ENCODE data around the gene COL4A2. TPM values are rescaled to one million over a fixed set of nuclear protein-coding genes. Genes with fewer than 3 reads are reported as not detected.

The COL4A2 gene
- total RNA-seq, 2 experiments from 2014 or later: not detected

DNA sequence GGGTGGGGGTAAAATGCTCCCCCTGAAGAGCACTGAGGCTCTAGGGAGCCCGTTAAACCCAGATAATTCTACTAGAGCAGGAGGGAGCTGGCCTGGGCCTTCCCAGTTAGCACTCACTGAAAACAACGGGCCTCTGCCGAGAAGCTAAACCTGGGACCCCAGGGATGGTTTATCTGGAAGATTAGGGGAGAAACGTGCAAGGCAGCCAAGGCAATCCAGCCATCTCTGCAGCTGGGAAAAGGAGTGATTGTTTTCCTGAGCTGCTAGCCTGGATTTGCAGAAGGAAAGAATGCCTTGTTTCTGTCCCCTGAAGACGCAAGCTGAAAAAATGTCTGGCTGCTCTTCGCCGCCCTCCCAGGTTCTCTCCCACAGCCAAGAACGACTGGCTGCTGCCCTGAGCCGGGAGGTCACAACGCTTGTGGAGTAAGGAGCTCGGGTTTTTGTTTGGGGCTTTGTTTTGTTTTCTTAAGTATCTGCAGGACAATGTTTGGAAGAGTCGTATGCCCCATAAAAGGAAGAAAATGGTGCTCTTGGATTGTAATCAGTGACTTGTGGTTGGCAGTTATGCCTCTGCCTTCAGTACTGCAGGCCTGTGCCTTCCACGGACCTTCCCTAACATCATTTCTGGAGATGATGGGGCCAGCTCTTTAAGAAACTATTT is 31.5 kb downstream of the COL4A2 start:
- ChIA-PET POLR2A (no interaction called here), CTCF (interaction anchor here (0.5 to 1.2 kb wide), 4 partner anchors 8 to 74 kb away, joined by 3 to 4 read pairs (median 3); no protein-coding TSS in a partner anchor)
- Mint-ChIP-seq H3K9me3 (peaks cover 3% of the 10 kb centered on the region), H3K36me3 (ENCODE audit: low read depth) (no peaks in the 10 kb centered on the region), H3K4me1 (peaks cover 21% of the 10 kb centered on the region), H3K27me3 (peaks cover 24% of the 10 kb centered on the region), H3K27ac (no peak overlapping the region), H3K4me3 (no peak overlapping the region)
- DNase-seq: no peak

DNA sequence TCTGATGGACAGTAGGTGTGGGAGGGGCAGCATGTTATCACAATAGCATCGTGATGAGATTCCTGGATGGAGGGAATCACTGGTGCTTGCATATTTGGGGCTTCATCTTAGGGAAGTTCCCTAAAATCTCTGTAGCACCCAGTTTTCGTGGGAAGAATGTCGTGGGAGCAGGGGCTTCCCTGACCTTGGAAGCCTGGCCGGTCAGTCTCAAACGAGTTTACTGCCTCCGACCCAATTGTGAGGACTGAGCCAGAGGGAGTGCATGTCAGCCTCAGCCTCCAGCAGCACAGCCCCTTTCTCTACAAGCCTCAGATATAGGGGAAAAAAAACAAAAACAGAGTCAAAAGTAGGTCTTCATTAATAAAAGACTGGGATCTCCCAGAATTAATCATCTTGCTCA is 32.2 kb downstream of the COL4A2 start:
- CTCF ChIA-PET: interaction anchor here (1.1 kb wide), 1 partner anchor 73 kb away, joined by 3 read pairs; no protein-coding TSS in a partner anchor
- POLR2A ChIA-PET: no interaction called here
- H3K36me3 Mint-ChIP-seq (ENCODE audit: low read depth): no peaks in the 10 kb centered on the region
- DNase-seq: no peak
- H3K27ac Mint-ChIP-seq: peak overlapping the region; percentile 22
- peaks cover 3% of the 10 kb centered on the region for H3K9me3 Mint-ChIP-seq
- H3K27me3 Mint-ChIP-seq: peaks cover 27% of the 10 kb centered on the region
- no peak overlapping the region for H3K4me3 Mint-ChIP-seq
- peaks cover 21% of the 10 kb centered on the region for H3K4me1 Mint-ChIP-seq

DNA sequence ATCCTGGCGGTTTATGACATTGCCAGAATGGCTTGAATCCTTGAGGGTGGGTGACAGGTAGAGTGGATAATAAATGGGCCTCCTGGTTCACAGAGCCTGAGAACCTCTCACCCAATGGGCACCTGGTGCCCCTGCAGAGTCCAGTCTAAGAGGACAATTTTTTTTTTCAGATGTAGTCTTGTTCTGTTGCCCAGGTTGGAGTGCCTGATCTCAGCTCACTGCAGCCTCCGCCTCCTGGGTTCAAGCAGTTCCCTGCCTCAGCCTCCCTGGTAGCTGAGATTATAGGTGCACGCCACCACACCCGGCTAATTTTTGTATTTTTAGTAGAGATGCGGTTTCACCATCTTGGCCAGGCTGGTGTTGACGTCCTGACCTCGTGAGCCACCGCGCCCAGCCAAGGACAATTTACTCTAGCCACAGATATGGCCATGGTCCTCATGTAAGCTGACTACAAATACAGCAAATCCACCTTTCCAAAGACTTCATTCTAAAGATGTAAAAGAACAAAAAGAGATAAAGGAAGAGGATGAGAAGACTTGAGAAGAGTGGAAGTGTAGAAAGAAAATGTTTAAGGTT is 33.0 kb downstream of the COL4A2 start:
- H3K27me3 Mint-ChIP-seq: peaks cover 31% of the 10 kb centered on the region
- ChIA-PET CTCF (interaction anchor here (1.3 kb wide), 1 partner anchor 21 kb away, joined by 3 read pairs; no protein-coding TSS in a partner anchor), POLR2A (no interaction called here)
- no peak for DNase-seq
- H3K27ac Mint-ChIP-seq: peak overlapping the region; percentile 48
- H3K4me3 Mint-ChIP-seq: no peak overlapping the region
- H3K4me1 Mint-ChIP-seq: peaks cover 21% of the 10 kb centered on the region
- H3K36me3 Mint-ChIP-seq (ENCODE audit: low read depth): no peaks in the 10 kb centered on the region
- peaks cover under 1% of the 10 kb centered on the region for H3K9me3 Mint-ChIP-seq

GRCh38 chr13:110340812-110341444 is 33.8 kb downstream of the COL4A2 start:
- Mint-ChIP-seq H3K27ac (no peak overlapping the region), H3K36me3 (ENCODE audit: low read depth) (no peaks in the 10 kb centered on the region)
- POLR2A ChIA-PET: no interaction called here

DNA sequence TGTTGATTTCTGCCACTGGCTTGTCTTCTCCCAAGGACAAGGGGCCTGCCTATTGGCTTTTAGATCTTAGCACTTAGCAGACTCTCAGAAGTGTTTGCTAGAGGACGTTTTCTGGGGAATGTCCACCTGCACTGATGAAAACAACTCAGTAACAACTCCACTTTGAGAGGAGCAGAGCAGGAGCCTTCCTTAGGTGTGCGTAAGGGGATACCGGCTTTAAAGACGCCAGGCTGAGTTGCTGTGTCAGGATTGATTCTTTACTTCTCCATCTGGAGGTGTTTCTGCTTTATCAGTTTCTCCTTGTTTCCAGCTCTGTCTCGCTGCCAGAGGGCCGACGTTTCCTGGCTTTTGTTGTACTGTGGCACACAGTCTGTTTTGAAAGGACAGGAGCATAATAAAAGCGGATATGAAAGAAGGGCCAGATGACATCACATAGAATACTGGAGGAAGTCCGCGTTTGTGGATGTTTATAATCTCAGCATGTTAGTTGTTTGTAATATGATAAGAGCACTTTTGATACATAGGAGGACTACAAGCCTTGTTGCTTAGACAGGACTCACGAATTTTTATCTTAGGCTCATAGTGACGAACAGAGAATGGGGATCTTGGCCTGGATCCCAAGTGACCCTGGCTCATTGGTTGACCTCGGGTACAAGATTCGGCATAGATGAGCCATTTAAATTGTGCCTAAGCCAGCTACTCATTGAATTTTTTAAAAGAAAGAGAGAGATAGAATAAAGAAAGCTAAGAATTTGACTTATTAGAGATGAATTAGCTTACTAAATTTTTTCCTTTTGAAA is 34.6 kb downstream of the COL4A2 start:
- Mint-ChIP-seq H3K9me3 (no peaks in the 10 kb centered on the region), H3K27me3 (peaks cover 31% of the 10 kb centered on the region), H3K36me3 (ENCODE audit: low read depth) (no peaks in the 10 kb centered on the region), H3K4me1 (peaks cover 21% of the 10 kb centered on the region), H3K4me3 (no peak overlapping the region), H3K27ac (no peak overlapping the region)
- POLR2A ChIA-PET: no interaction called here
- no peak for DNase-seq
- CTCF ChIA-PET: interaction anchor here (1.3 kb wide), 1 partner anchor 20 kb away, joined by 3 read pairs; no protein-coding TSS in a partner anchor

More at GRCh38 chr13:110340812-110341444, 33.8 kb downstream of the COL4A2 start:
- CTCF ChIA-PET: interaction anchor here (1.3 kb wide), 1 partner anchor 20 kb away, joined by 3 read pairs; no protein-coding TSS in a partner anchor
- H3K4me1 Mint-ChIP-seq: peaks cover 21% of the 10 kb centered on the region
- no peaks in the 10 kb centered on the region for H3K9me3 Mint-ChIP-seq
- peaks cover 31% of the 10 kb centered on the region for H3K27me3 Mint-ChIP-seq
- H3K4me3 Mint-ChIP-seq: no peak overlapping the region
- DNase-seq: peak; percentile 51

DNA sequence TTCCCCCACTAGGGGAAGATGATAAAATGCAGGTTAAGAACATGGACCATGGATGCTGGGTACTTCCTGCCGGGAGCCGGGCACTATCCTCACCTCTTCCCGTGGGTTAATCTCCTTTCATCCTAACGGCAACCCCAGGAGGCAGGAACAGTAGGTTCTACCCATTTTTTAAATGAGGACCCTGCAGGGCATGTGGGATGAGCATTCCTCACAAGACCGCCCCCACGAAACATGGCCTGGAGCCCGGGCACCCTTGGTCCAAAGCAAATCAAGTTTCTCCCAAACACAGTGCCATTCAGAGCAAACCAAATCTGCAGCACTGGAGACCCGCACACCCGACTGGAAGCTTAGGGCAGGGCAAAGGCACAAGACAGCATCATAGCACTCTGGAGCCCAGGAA is 35.4 kb downstream of the COL4A2 start:
- no peak overlapping the region for H3K4me3 Mint-ChIP-seq
- DNase-seq: no peak
- H3K36me3 Mint-ChIP-seq (ENCODE audit: low read depth): no peaks in the 10 kb centered on the region
- POLR2A ChIA-PET: no interaction called here
- CTCF ChIA-PET: no interaction called here
- peaks cover 31% of the 10 kb centered on the region for H3K27me3 Mint-ChIP-seq
- H3K9me3 Mint-ChIP-seq: no peaks in the 10 kb centered on the region
- H3K4me1 Mint-ChIP-seq: peaks cover 21% of the 10 kb centered on the region
- H3K27ac Mint-ChIP-seq: no peak overlapping the region

DNA sequence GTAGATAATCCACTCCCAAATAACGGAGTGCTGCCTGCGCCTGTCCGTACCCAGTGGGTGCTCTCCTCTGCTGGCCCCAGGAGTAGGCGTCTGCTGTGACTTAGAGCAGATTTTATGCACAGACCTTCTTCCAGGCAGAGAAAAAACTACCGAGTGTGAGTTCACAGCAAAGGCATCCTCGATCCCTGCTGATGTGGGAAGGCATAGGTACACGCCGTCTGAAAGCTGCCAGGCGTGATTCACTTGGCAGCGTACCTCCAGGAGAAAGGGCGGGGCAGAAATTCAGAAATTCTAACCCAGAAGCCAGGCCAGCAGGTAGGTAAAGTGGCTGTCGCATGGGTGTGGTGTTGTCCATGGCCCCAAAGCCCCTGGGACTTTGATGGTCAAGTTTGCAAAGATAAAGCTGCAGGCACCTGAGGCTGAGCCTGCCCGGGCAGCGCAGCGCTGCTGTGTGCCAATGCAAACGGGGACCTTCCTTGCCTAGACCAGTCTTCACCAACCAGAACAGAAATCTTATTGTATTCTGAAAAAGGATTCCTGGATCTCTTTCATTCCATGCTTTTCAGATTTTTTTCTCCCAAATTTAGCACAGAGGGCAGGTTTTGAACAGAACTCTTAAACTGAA is 36.3 kb downstream of the COL4A2 start:
- no peak overlapping the region for H3K4me3 Mint-ChIP-seq
- H3K27me3 Mint-ChIP-seq: peaks cover 29% of the 10 kb centered on the region
- CTCF ChIA-PET: interaction anchor here (0.6 kb wide), 1 partner anchor 478 kb away, joined by 3 read pairs; no protein-coding TSS in a partner anchor
- H3K36me3 Mint-ChIP-seq (ENCODE audit: low read depth): no peaks in the 10 kb centered on the region
- H3K9me3 Mint-ChIP-seq: no peaks in the 10 kb centered on the region
- DNase-seq: no peak
- no peak overlapping the region for H3K27ac Mint-ChIP-seq
- peaks cover 21% of the 10 kb centered on the region for H3K4me1 Mint-ChIP-seq
- POLR2A ChIA-PET: no interaction called here

DNA sequence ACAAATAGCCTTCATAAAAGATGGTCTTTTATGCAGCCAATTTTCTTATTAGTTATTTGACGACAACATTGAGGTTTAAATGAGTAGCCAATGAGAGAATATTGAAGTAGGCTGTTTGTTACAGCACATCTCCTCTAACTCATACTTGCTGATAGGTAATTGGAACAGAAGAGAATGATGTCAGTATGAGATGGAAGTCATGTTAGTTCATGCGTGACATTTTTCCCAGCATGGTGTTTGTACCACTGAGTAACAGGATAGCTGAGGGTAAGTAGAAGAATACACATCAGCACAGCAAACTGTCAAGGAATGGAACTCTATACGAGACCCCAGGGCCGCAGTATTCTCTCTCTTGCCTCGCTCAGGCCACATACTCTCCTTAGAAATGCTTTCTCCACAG is 37.2 kb downstream of the COL4A2 start:
- no peak overlapping the region for H3K4me3 Mint-ChIP-seq
- no peak overlapping the region for H3K27ac Mint-ChIP-seq
- no peaks in the 10 kb centered on the region for H3K9me3 Mint-ChIP-seq
- ChIA-PET POLR2A (no interaction called here), CTCF (no interaction called here)
- H3K4me1 Mint-ChIP-seq: peaks cover 17% of the 10 kb centered on the region
- peaks cover 27% of the 10 kb centered on the region for H3K27me3 Mint-ChIP-seq
- no peak for DNase-seq
- H3K36me3 Mint-ChIP-seq (ENCODE audit: low read depth): no peaks in the 10 kb centered on the region

DNA sequence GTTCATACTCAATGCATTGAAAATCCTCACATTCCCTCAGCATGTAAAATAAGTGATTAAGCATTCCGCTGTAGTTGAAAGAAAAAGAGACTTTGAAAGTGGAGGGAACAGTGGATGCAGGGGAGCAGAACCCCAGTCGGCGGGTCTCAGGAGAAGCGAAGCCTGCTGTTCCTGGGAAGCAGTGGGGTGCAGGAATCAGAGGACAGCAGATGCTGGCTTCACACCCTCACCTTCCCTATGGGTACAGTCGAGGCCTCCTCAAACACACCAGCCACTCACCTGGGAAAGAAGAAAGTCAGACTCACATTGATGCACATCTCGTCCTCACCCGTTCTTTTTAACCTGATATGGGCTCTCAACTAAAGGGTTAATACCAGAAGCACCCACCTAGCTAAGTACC is 38.2 kb downstream of the COL4A2 start:
- Mint-ChIP-seq H3K36me3 (ENCODE audit: low read depth) (no peaks in the 10 kb centered on the region), H3K4me1 (peaks cover 12% of the 10 kb centered on the region), H3K9me3 (no peaks in the 10 kb centered on the region), H3K27ac (no peak overlapping the region), H3K27me3 (peaks cover 31% of the 10 kb centered on the region), H3K4me3 (no peak overlapping the region)
- DNase-seq: no peak
- POLR2A ChIA-PET: no interaction called here
- CTCF ChIA-PET: no interaction called here

GRCh38 chr13:110345701-110346100 is 38.6 kb downstream of the COL4A2 start:
- H3K9me3 Mint-ChIP-seq: no peaks in the 10 kb centered on the region
- peaks cover 32% of the 10 kb centered on the region for H3K27me3 Mint-ChIP-seq
- POLR2A ChIA-PET: no interaction called here
- peaks cover 7% of the 10 kb centered on the region for H3K4me1 Mint-ChIP-seq
- no peak overlapping the region for H3K27ac Mint-ChIP-seq
- CTCF ChIA-PET: no interaction called here
- H3K4me3 Mint-ChIP-seq: no peak overlapping the region
- no peak for DNase-seq
- no peaks in the 10 kb centered on the region for H3K36me3 Mint-ChIP-seq (ENCODE audit: low read depth)

- H3K4me3 Mint-ChIP-seq: no peak overlapping the region
- no peaks in the 10 kb centered on the region for H3K4me1 Mint-ChIP-seq
- no peaks in the 10 kb centered on the region for H3K36me3 Mint-ChIP-seq (ENCODE audit: low read depth)
- peaks cover 23% of the 10 kb centered on the region for H3K27me3 Mint-ChIP-seq
- no peak for DNase-seq
- ChIA-PET CTCF (interaction anchor here (0.6 kb wide), 1 partner anchor 8 kb away, joined by 3 read pairs; no protein-coding TSS in a partner anchor), POLR2A (no interaction called here)
- no peaks in the 10 kb centered on the region for H3K9me3 Mint-ChIP-seq
- no peak overlapping the region for H3K27ac Mint-ChIP-seq
Observed at GRCh38 chr13:110346661-110347067, 39.6 kb downstream of the COL4A2 start.

GRCh38 chr13:110347088-110347487 is 40.0 kb downstream of the COL4A2 start:
- Mint-ChIP-seq H3K4me1 (no peaks in the 10 kb centered on the region), H3K27ac (no peak overlapping the region), H3K4me3 (no peak overlapping the region), H3K9me3 (no peaks in the 10 kb centered on the region), H3K27me3 (peaks cover 20% of the 10 kb centered on the region), H3K36me3 (ENCODE audit: low read depth) (no peaks in the 10 kb centered on the region)
- ChIA-PET POLR2A (no interaction called here), CTCF (interaction anchor here (0.6 kb wide), 1 partner anchor 9 kb away, joined by 3 read pairs; no protein-coding TSS in a partner anchor)
- DNase-seq: no peak

Data from activated CD4-positive, alpha-beta T cell treated with anti-CD3 and anti-CD28 coated beads, Interleukin-2, amount 10 ng/mL, durations not matched to agents 7 days and 5 days (primary cell).